K562 (cell line): Measurements from ENCODE around the gene SERTM2. TPM values are rescaled to one million over a fixed set of nuclear protein-coding genes. Genes with fewer than 3 reads are reported as not detected.

ENCODE experiments used
- ATAC-seq: fragments of 200-7000 bp; cut with Tn5 transposase; 3 replicates; pipeline ENCODE4 v1.9.1; 2020; ENCODE audit warnings: moderate library complexity
- BruUV-seq: library from RNA; stranded (reverse); fragments of 400-500 nt; replicated peaks from 2 replicates; lab custom pipeline; 2021; lab: Mats Ljungman, UMichigan
- CTCF ChIA-PET: fragments of 300-600 bp; formaldehyde crosslinking; extraction: SDS; loops from one replicate; lab custom pipeline; 2021; ENCODE audit warnings: low intra/inter-chr PET ratio; lab: Yijun Ruan, JAX
- POLR2A ChIA-PET: fragments of 300-600, 350-650 bp; sonication (Branson Sonifier 250); formaldehyde crosslinking; extraction: SDS; loops from one replicate; lab custom pipeline; 2021; ENCODE audit warnings: antibody characterized with exemption, inconsistent platforms; lab: Yijun Ruan, JAX
- DNase-seq, 4 experiments: peaks; one replicate each; pipeline versions ENCODE4 v3.0.0 to v3.0.0-alpha.2; 2011 to 2018; ENCODE audit warnings: low spot score in 3 of 4, mixed read lengths in 3 of 4; ENCODE audit errors: extremely low read depth in 1 of 4
- FAIRE-seq: peaks from 2 replicates; lab custom pipeline; 2011; peaks lifted over from hg19 to GRCh38; lab: Jason Lieb, UNC
- H2AFZ ChIP-seq: 2 replicates; pipeline ENCODE4 v1.6.0; 2011; ENCODE audit warnings: low read depth, low read length, control low read depth, inconsistent platforms
- H3K27ac ChIP-seq: fragments of 200-600 bp; 3 replicates; pipeline ENCODE4 v1.8.0; 2011; ENCODE audit warnings: low read depth, mild to moderate bottlenecking, control low read depth, inconsistent platforms, low read length, moderate library complexity, mixed read lengths; ENCODE audit errors: extremely low read depth
- H3K27me3 ChIP-seq, 2 experiments: fragments of 300-600 bp in 1 of 2; 2 replicates in 1 of 2; 3 replicates in 1 of 2; pipeline versions ENCODE4 v1.6.0 to v1.8.0; 2011; ENCODE audit warnings: inconsistent platforms in 2 of 2, low read length in 2 of 2, mild to moderate bottlenecking in 1 of 2, mixed read lengths in 1 of 2, moderate library complexity in 1 of 2; ENCODE audit not compliant: control insufficient read depth in 2 of 2, insufficient read depth in 2 of 2
- H3K36me3 ChIP-seq: fragments of 300-600 bp; 3 replicates; pipeline ENCODE4 v1.8.0; 2011; ENCODE audit warnings: mild to moderate bottlenecking, low read length, inconsistent platforms; ENCODE audit not compliant: control insufficient read depth, insufficient read depth
- H3K4me1 ChIP-seq, 2 experiments: fragments of 200-600 bp in 1 of 2; replicated peaks in 1 of 2; 2 replicates in 1 of 2; 3 replicates in 1 of 2; pipeline versions ENCODE4 v1.5.1 to v1.8.0; 2011; ENCODE audit warnings: inconsistent platforms in 2 of 2, low read length in 2 of 2, mild to moderate bottlenecking in 1 of 2, mixed read lengths in 1 of 2, moderate library complexity in 1 of 2; ENCODE audit not compliant: control insufficient read depth in 2 of 2, insufficient read depth in 2 of 2
- H3K4me2 ChIP-seq: 2 replicates; pipeline ENCODE4 v1.6.1; 2011; ENCODE audit warnings: low read length, control low read depth, inconsistent platforms, mixed read lengths; ENCODE audit not compliant: insufficient read depth
- H3K4me3 ChIP-seq: fragments of 200-600 bp; sonication (generic), shearing (Covaris generic); 2 replicates; pipeline ENCODE4 v1.5.1; 2016; ENCODE audit warnings: control low read depth, inconsistent platforms
- H3K79me2 ChIP-seq: fragments of 200-600 bp; 3 replicates; pipeline ENCODE4 v1.8.0; 2011; ENCODE audit warnings: low read length, inconsistent platforms; ENCODE audit not compliant: control insufficient read depth, insufficient read depth
- H3K9ac ChIP-seq, 2 experiments: 2 replicates each; pipeline versions ENCODE4 v1.6.0 to v1.6.1; 2011; ENCODE audit warnings: low read depth in 2 of 2, low read length in 2 of 2, control low read depth in 1 of 2, inconsistent platforms in 1 of 2, mild to moderate bottlenecking in 1 of 2, mixed read lengths in 1 of 2; ENCODE audit not compliant: insufficient read depth in 1 of 2
- H3K9me1 ChIP-seq: one replicate; pipeline ENCODE4 v1.6.0; 2011; ENCODE audit warnings: inconsistent platforms, mild to moderate bottlenecking, low read length, moderate library complexity; ENCODE audit not compliant: control insufficient read depth, insufficient read depth
- H3K9me3 ChIP-seq: replicated peaks from 2 replicates; pipeline ENCODE4 v1.5.1; 2011; ENCODE audit warnings: low read depth, low read length, inconsistent platforms; ENCODE audit not compliant: control insufficient read depth, insufficient read depth
- H4K20me1 ChIP-seq: replicated peaks from 2 replicates; pipeline ENCODE4 v1.6.1; 2011; ENCODE audit warnings: low read length, inconsistent platforms, mixed read lengths; ENCODE audit not compliant: control insufficient read depth, insufficient read depth
- ARHGAP35 ChIP-seq: fragments of 450-650 bp; IDR thresholded peaks from 2 replicates; pipeline ENCODE4 v1.6.1; 2018; ENCODE audit not compliant: partially characterized antibody
- CREM ChIP-seq: IDR thresholded peaks from 2 replicates; pipeline ENCODE4 v1.6.1; 2014; ENCODE audit warnings: antibody characterized with exemption, low read depth
- FIP1L1 ChIP-seq: fragments of 200-400 bp; formaldehyde crosslinking; IDR thresholded peaks from 2 replicates; pipeline ENCODE4 v1.6.1; 2018; ENCODE audit warnings: mild to moderate bottlenecking, low read depth, low read length; ENCODE audit not compliant: poor library complexity, severe bottlenecking
- HDAC8 ChIP-seq: fragments of 450-650 bp; IDR thresholded peaks from 2 replicates; pipeline ENCODE4 v1.6.1; 2016; ENCODE audit warnings: mild to moderate bottlenecking, missing genetic modification characterization, moderate library complexity, missing compliant biosample characterization
- HNRNPUL1 ChIP-seq: fragments of 200-400 bp; formaldehyde crosslinking; IDR thresholded peaks from 2 replicates; pipeline ENCODE4 v1.6.1; 2017; ENCODE audit warnings: low read length
- IFI16 ChIP-seq: fragments of 250-450 bp; sonication (Bioruptor Pico); IDR thresholded peaks from 2 replicates; pipeline ENCODE4 v2.1.2; 2022; ENCODE audit warnings: mild to moderate bottlenecking, inconsistent platforms
- L3MBTL2 ChIP-seq: fragments of 450-650 bp; IDR thresholded peaks from 2 replicates; pipeline ENCODE4 v1.6.1; 2016; ENCODE audit warnings: mild to moderate bottlenecking, moderate library complexity
- PTBP1 ChIP-seq: fragments of 200-400 bp; formaldehyde crosslinking; IDR thresholded peaks from 2 replicates; pipeline ENCODE4 v1.6.1; 2017; ENCODE audit warnings: low read depth, low read length
- TCF7L2 ChIP-seq: fragments of 150-350 bp; IDR thresholded peaks from 2 replicates; pipeline ENCODE4 v1.6.1; 2016; ENCODE audit warnings: low read depth, mild to moderate bottlenecking, low read length, moderate library complexity
- WGBS: fragments of 100-300 bp; shearing (Covaris generic); methylation state at CpG from one replicate; pipeline ENCODE4 v1.1.6; 2016; ENCODE audit warnings: low coverage, mixed read lengths; ENCODE audit not compliant: insufficient coverage; ENCODE audit errors: missing lambda C conversion rate; 5-methylcytosine and 5-hydroxymethylcytosine counted together
- in situ Hi-C: fragments of 300-500 bp; cut with MboI; formaldehyde crosslinking; loops from 4 replicates; pipeline ENCODE4 v1.15.0; 2018; ENCODE audit warnings: inconsistent platforms, mixed read lengths
- intact Hi-C: fragments of 100-400 bp; cut with micrococcal nuclease; formaldehyde crosslinking; loops from 2 replicates; pipeline ENCODE4 v1.14.2; 2022
- polyA plus RNA-seq, 8 experiments: library from polyadenylated mRNA; depleted of rRNA in 4 of 8; stranded (reverse) in 5 of 8; unstranded in 3 of 8; fragments of >200 nt; fragmentation: Nextera tagmentation in 2 of 8; fragmentation: Illumina TruSeq in 1 of 8; extraction: Ambion mirVana in 2 of 8; extraction: Trizol in 1 of 8; gene quantifications; 2 replicates each; pipeline versions ENCODE4 v1.2.1 to v1.2.3, GENCODE V29; 2011 to 2014; ENCODE audit warnings: inconsistent platforms in 1 of 8, missing spikeins in 1 of 8
- total RNA-seq, 7 experiments: library from RNA; depleted of rRNA in 6 of 7; stranded (reverse); fragments of >200 nt in 6 of 7; fragmentation: Illumina TruSeq in 2 of 7; extraction: Trizol in 2 of 7; gene quantifications; 2 replicates each; pipeline versions ENCODE4 v1.2.1 to v1.2.3, GENCODE V29; 2011 to 2021; ENCODE audit warnings: low replicate concordance in 1 of 7
- TF ChIP-seq, protein P1 (sequence below): sonication (generic); formaldehyde crosslinking; IDR thresholded peaks from 2 replicates; pipeline ENCODE4 v1.8.0; 2022; ENCODE audit warnings: mild to moderate bottlenecking, low read depth, missing genetic modification reagents

SERTM2 gene
- total and polyA plus RNA-seq, 9 of the 15 experiments (the other 6 are each of a cell fraction or from before 2014, with no cell fraction given): 0.01 to 0.35 (median 0.04) TPM; not detected in 4

DNA sequence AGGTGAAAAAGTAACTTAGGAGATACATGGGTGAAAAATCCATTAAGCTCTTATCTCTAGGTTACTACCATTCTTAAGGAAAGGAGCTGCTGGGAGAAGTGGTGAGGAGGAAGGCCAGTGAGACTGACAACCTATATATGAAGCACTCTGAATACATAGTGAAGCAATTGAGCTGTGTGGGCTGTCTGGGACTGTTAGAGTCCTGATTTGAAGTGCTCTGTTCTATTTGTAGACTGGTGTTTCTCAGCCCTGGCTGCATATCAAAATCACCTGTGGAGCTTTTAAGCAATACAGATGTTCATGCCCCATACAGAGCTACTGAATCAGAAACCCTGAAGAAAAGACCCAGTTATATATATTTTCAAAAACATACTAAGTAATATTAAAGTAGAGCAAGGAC, 3.9 kb downstream of the SERTM2 start:
- no peaks in the 10 kb centered on the region for H4K20me1 ChIP-seq
- BruUV-seq: no TSS peak
- H3K4me2 ChIP-seq: no peak overlapping the region
- H3K36me3 ChIP-seq: no peaks in the 10 kb centered on the region
- intact Hi-C loops: no loop called here
- TF ChIP-seq L3MBTL2 (no peak), FIP1L1 (no peak), HDAC8 (tag) (no peak), PTBP1 (no peak)
- TF ChIP-seq, protein P1, sequence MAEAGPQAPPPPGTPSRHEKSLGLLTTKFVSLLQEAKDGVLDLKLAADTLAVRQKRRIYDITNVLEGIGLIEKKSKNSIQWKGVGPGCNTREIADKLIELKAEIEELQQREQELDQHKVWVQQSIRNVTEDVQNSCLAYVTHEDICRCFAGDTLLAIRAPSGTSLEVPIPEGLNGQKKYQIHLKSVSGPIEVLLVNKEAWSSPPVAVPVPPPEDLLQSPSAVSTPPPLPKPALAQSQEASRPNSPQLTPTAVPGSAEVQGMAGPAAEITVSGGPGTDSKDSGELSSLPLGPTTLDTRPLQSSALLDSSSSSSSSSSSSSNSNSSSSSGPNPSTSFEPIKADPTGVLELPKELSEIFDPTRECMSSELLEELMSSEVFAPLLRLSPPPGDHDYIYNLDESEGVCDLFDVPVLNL (CRISPR knock-in tag): no peak
- TF ChIP-seq, all 486 proteins: peak for 0
- no peaks in the 10 kb centered on the region for H3K27me3 ChIP-seq
- in situ Hi-C loops: no loop called here
- H3K9ac ChIP-seq: no peak overlapping the region
- H3K4me1 ChIP-seq: no peaks in the 10 kb centered on the region
- no peak overlapping the region for H3K27ac ChIP-seq
- H3K9me1 ChIP-seq: no peaks in the 10 kb centered on the region
- no peaks in the 10 kb centered on the region for H3K9me3 ChIP-seq
- DNase-seq (no peak), ATAC-seq (no peak), FAIRE-seq (no peak)
- H3K4me3 ChIP-seq: no peak overlapping the region
- no peak overlapping the region for H2AFZ ChIP-seq
- H3K79me2 ChIP-seq: no peaks in the 10 kb centered on the region
- POLR2A ChIA-PET: no interaction called here
- CTCF ChIA-PET: no interaction called here

DNA sequence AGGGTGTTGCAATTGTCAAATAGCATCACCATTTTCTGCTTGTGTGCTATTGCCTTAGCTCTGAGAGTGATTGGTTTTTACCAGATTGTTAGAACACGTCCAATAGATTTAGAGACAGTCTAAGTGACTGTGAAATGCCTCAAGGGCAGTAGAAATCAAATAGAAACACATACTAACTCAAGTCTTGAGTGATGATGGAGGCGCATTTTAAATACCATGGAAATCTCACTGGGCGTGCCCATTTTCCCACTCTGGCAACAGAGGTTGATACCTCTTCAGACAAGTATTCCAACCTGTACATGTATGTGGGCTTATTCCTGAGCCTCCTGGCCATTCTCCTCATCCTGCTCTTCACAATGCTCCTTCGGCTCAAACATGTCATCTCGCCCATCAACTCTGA, 7.2 kb downstream of the SERTM2 start:
- no peaks in the 10 kb centered on the region for H3K36me3 ChIP-seq
- intact Hi-C loops: no loop called here
- in situ Hi-C loops: no loop called here
- H3K79me2 ChIP-seq: no peaks in the 10 kb centered on the region
- H3K9me1 ChIP-seq: no peaks in the 10 kb centered on the region
- POLR2A ChIA-PET: no interaction called here
- H4K20me1 ChIP-seq: no peaks in the 10 kb centered on the region
- H3K9ac ChIP-seq: no peak overlapping the region
- no peaks in the 10 kb centered on the region for H3K4me1 ChIP-seq
- H3K9me3 ChIP-seq: no peaks in the 10 kb centered on the region
- no peak for DNase-seq
- CTCF ChIA-PET: no interaction called here
- TF ChIP-seq IFI16 (CRISPR knock-in tag) (no peak), HNRNPUL1 (no peak), HDAC8 (tag) (no peak), CREM (no peak), ARHGAP35 (no peak), TCF7L2 (no peak)
- no peak overlapping the region for H3K4me3 ChIP-seq
- 3% methylated on average over 5 of the region's 5 CpGs for WGBS
- H3K4me2 ChIP-seq: no peak overlapping the region
- no peaks in the 10 kb centered on the region for H3K27me3 ChIP-seq
- no peak for FAIRE-seq
- no peak overlapping the region for H3K27ac ChIP-seq
- no TSS peak for BruUV-seq
- ATAC-seq: no peak
- no peak overlapping the region for H2AFZ ChIP-seq
